AML-193 (cell line): ENCODE measurements around the gene ZNF777.
A peak's percentile ranks its signal among the peaks of the same experiment; 100 is the strongest.
"Not testable (repeated sequence)": the region's sequence is repeated elsewhere in the genome, so short reads cannot be mapped to it uniquely, and the experiment has no call there.

Source experiments
- DNase-seq, 2 experiments: peaks; one replicate each; lab custom pipeline; 2025; lab: John Stamatoyannopoulos, UW

ZNF777 gene

GRCh38 chr7:149460493-149461277 lies at the start of gene ZNF777:
TSS of gene ZNF777 (minus strand) at chr7:149461062. CDS start at chr7:149456022, 5,040 bp downstream.
- DNase-seq, result peak; percentile 62 to 64

GRCh38 chr7:149510248-149510647 lies 49.4 kb upstream of the ZNF777 start:
- no peak for DNase-seq

GRCh38 chr7:149509774-149510173 lies 48.9 kb upstream of the ZNF777 start:
- DNase-seq, result no peak

- no peak for DNase-seq
Measured at GRCh38 chr7:149505551-149505950, 44.7 kb upstream of the ZNF777 start.

GRCh38 chr7:149501651-149502050 lies 40.8 kb upstream of the ZNF777 start:
- no peak for DNase-seq

- no peak for DNase-seq
Measured at GRCh38 chr7:149500910-149501309, 40.0 kb upstream of the ZNF777 start.

GRCh38 chr7:149500201-149500600 lies 39.3 kb upstream of the ZNF777 start:
- DNase-seq, result no peak

GRCh38 chr7:149498811-149499210 lies 37.9 kb upstream of the ZNF777 start:
- no peak for DNase-seq

GRCh38 chr7:149497467-149498261 lies 36.8 kb upstream of the ZNF777 start, which contains the start of gene ZNF746:
TSS of gene ZNF746 (minus strand) at chr7:149497809. CDS start at chr7:149497536, 273 bp downstream.
- peak; percentile 55 to 62 for DNase-seq

GRCh38 chr7:149496642-149497391 lies 36.0 kb upstream of the ZNF777 start:
- DNase-seq, result no peak

GRCh38 chr7:149495785-149496641 lies 35.2 kb upstream of the ZNF777 start:
- DNase-seq, result no peak

GRCh38 chr7:149494738-149495368 lies 34.0 kb upstream of the ZNF777 start:
- DNase-seq, result peak; percentile 39 to 56

GRCh38 chr7:149493975-149494374 lies 33.1 kb upstream of the ZNF777 start:
- not testable (repeated sequence) for DNase-seq

- DNase-seq, result no peak
Measured at GRCh38 chr7:149493366-149493765, 32.5 kb upstream of the ZNF777 start.

GRCh38 chr7:149490083-149490760 lies 29.4 kb upstream of the ZNF777 start:
- DNase-seq, result no peak

- no peak for DNase-seq
Measured at GRCh38 chr7:149489391-149490024, 28.6 kb upstream of the ZNF777 start.

GRCh38 chr7:149479568-149479967 lies 18.7 kb upstream of the ZNF777 start:
- no peak for DNase-seq

GRCh38 chr7:149478754-149479153 lies 17.9 kb upstream of the ZNF777 start:
- no peak for DNase-seq
